ENCODE results near the gene NEUROG1.

The NEUROG1 gene

GRCh38 chr5:135491552-135492318 lies 44.0 kb downstream of the NEUROG1 start:
- DNase-seq: no peak

DNA sequence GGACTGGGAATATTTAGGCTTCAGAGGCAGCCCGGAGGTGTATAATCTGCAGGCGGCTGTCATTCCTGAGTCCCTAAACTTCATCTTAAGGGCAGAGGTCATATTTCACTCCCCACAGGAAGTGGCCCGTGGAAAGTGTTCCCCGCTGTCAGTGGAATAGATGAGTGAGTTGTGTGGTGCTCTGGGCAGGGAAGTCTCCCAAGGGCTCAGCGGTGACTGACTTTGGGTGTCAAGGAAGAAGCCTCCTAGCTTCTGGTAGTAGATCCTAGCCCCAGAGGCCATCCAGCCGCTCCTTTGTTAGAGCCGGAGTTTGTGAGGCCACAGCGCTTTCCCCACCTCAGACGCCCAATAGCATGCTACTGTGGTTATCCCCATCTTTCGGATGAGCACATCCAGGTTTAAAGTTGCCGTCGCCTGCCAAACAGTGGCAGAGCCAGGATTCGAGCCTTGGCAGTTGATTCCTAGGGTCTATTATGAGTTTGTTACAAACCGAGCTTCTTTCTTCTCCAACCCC lies 44.7 kb downstream of the NEUROG1 start:
- no peak for DNase-seq

DNA sequence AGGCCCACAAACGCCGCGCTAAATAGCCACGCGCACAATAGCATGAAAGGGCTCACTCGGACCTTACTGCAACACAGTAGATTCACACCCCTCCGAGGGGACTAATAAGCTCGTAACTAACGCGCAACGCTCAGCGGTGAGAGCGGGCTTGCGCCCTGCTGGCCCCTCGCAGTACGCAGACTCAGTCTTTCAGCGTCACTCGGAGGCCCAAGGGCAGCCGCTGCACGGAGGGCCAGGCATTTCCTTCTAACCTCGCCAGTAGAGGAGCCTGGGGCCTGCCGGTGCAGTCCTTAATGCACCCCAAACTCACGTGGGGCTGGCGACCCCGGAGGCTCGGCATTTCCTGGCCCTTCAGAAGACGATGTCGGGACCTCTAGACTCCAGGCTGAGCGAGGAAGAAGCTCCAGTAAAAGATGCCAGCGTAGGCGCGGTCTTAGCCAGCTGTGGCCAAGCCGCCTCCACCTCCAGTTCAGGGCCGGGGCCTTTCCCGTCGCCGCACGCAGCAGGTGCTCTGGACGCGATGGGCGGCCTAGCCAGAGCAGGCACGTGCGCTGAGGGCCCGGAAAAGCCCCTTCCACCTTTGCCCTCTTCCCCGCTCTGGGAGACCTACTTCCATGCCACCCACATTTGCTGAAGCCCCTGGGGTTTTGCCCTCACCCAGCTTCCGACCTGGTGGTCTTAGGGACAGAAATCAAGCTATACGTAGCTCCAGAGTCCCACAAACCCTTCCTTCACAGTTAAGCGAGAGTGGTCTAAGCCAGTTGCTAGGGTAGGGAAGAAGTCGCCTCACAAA lies 45.3 kb downstream of the NEUROG1 start:
- DNase-seq: no peak

DNA sequence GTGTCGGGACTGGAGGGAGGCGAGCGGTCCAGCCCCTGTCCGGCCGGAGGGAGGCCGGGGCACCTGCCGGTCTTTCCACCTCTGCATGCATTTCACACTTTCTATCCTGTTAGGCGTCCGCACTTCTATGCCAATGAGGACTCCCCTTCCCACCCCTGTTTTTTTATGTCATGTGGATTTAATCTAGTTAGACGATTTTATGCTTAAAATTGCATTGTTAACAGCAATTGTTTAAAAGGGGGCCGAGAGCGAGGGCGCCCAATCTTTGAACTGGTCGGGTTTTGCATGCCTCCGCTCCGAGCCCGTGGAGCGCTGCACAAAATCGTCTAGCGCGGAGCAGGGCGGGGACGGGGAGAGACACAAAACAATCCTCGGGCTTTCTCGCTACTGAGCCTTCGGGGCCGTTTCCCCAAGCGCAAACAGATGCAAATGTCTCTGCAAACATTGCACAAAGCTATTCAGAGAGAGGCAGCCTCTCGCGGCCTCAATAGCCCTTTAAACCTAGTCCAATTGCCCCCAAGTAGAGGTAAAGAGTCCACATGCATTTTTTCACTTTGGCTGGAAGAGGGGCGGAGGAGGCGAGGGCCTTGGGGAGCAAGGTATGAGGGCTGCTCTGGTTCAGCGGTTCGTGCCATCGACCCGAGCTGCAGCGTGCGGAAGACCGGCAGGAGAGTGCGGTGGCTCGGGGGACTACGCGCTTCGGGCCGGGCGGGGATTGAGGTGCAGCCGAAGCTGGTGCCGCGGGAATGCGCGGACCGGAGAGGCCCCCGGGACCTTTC lies 46.1 kb downstream of the NEUROG1 start:
- DNase-seq: no peak

GRCh38 chr5:135488727-135489465 lies 46.9 kb downstream of the NEUROG1 start:
- DNase-seq: no peak

GRCh38 chr5:135487839-135488514 lies 47.8 kb downstream of the NEUROG1 start:
- no peak for DNase-seq

DNA sequence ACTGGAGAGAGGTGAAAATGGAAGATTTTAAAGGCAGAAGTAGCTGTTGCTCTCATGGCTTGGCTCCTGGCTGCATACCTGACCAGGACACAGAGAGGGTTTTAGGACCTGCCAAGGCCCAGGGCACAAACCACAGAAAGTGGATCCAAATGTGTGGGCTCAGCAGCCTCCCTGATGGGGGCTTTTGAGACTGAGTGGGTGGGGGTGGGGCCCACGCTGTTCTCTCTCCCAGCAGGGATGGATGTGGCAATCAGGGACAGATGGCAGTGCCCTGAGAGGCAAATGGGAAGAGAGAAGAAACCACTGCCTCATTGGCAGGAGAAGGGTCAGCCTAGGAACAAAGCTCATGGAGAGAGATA lies 48.7 kb downstream of the NEUROG1 start:
- no peak for DNase-seq

DNA sequence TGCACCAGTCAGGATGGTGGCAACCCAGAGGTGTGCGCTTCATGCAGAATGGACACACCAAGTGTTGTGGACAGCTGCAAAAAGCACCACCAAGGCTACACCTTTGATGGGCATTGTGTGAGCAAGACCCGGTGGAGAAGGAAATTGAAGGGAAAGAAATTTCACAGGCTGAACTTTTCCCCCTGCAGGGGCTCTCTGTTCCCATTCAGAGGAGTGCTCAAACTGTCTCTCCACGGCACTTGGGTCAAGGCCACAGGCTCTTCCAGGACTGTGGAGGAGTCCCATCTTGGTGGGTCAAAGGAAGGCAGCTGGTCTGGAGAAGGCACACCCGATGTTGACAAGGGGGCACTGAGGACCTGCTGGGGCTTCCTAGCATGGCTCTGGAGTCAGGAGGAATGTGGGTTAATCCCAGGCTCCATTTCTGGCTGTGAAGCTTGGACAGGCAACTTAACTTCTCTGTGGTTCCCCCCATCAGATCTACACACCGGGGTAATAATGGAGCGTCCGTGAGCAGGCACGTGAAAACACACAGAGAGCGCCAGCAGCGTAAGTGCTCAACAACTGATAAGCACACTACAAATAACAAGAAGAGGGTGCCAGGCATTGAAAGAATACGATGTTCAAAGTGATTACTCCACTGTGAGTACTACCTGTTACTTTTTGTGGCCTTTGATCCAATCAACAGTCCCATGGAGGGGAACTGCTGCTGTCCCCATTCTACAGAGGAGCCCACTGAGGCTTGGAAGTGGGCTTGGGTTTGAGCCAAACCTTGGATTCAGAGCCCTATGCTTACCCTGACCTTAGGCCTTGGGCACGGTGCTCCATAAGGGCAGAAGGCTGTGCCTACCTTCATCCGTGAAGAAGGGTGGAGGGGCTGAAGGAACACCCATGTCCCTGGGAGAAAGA lies 49.4 kb downstream of the NEUROG1 start:
- no peak for DNase-seq

DNA sequence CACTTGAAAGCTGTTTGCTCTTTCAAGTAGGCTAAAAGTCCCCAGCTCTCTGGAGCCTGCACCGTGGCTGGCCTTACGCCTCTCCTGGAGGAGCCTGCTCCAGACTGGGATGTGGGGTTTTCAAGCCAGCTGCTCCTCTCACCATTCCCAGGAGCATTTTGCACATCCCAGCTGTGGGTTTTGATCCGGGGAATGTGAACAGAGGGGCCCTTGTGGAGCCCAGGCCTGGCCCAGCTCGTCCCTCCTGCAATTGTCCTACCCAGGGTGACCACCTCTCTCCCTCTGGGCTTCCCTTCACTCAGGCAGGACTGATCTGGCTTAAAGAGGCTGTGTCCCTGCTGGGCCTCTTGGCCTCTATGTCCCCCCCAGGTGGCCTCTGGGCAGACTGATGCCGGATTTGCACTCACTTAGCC lies 51.1 kb downstream of the NEUROG1 start:
- no peak for DNase-seq
